Epithelial cell of proximal tubule (primary cell): Measurements from ENCODE around the gene CISD1. TPM values are rescaled to one million over a fixed set of nuclear protein-coding genes. Genes with fewer than 3 reads are reported as not detected.

ENCODE experiments used
- DNase-seq: peaks from one replicate; pipeline ENCODE4 v3.0.0-alpha.2; 2011; ENCODE audit warnings: low read depth
- H3K4me3 ChIP-seq: 2 replicates; pipeline ENCODE4 v1.5.1; 2011; ENCODE audit warnings: low read depth, mild to moderate bottlenecking, low read length
- total RNA-seq: library from RNA; depleted of rRNA; stranded (reverse); fragments of >200 nt; gene quantifications from 2 replicates; pipeline ENCODE4 v1.2.3, GENCODE V29; 2015
- TF ChIP-seq, protein P1 (sequence below): conservative IDR thresholded peaks from 2 replicates; pipeline ENCODE4 v1.5.1; 2012; ENCODE audit warnings: low read depth, mild to moderate bottlenecking, low read length

The CISD1 gene
- total RNA-seq, 1 donor from 2014 or later, result 66.4 TPM

DNA sequence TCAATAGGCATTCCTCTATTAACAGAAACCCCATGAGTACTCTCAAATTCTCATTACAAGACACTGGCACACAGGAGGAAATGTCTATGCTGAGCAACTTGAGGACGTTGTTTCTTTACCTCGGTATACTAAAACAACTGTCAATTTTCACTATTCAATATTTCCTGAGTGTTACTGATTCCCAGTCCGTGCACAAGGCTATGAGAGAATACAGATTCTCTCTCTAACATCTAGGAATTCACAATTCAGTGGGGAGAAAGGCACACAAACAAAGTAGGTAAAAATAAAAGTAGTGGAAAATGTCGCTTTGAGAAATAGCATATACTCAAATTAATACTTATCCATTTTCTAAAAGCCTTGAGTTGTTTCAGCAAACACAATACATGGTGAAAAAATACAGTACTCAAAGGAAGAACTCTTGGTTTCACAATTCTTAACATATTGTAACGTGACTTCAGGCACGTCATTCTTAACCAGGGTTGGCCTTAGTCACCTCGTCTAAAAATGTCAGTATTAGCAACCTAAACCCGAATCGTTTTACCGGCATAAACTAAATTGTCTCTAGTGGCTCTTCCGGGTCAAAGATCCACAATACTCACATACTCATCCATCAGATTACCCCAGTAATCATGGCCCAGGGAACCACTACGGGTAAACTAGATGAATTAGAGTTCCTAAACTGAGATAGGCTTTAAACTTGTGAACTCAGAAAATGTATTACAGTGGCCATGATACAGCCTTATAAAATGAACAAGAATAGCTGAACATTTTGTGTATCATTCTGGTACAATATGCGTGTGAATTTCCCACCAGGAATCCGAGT lies 2.7 kb upstream of the CISD1 start:
- peak overlapping the region; percentile 65 for H3K4me3 ChIP-seq
- DNase-seq, result no peak
- TF ChIP-seq, protein P1, sequence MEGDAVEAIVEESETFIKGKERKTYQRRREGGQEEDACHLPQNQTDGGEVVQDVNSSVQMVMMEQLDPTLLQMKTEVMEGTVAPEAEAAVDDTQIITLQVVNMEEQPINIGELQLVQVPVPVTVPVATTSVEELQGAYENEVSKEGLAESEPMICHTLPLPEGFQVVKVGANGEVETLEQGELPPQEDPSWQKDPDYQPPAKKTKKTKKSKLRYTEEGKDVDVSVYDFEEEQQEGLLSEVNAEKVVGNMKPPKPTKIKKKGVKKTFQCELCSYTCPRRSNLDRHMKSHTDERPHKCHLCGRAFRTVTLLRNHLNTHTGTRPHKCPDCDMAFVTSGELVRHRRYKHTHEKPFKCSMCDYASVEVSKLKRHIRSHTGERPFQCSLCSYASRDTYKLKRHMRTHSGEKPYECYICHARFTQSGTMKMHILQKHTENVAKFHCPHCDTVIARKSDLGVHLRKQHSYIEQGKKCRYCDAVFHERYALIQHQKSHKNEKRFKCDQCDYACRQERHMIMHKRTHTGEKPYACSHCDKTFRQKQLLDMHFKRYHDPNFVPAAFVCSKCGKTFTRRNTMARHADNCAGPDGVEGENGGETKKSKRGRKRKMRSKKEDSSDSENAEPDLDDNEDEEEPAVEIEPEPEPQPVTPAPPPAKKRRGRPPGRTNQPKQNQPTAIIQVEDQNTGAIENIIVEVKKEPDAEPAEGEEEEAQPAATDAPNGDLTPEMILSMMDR, result no peak

DNA sequence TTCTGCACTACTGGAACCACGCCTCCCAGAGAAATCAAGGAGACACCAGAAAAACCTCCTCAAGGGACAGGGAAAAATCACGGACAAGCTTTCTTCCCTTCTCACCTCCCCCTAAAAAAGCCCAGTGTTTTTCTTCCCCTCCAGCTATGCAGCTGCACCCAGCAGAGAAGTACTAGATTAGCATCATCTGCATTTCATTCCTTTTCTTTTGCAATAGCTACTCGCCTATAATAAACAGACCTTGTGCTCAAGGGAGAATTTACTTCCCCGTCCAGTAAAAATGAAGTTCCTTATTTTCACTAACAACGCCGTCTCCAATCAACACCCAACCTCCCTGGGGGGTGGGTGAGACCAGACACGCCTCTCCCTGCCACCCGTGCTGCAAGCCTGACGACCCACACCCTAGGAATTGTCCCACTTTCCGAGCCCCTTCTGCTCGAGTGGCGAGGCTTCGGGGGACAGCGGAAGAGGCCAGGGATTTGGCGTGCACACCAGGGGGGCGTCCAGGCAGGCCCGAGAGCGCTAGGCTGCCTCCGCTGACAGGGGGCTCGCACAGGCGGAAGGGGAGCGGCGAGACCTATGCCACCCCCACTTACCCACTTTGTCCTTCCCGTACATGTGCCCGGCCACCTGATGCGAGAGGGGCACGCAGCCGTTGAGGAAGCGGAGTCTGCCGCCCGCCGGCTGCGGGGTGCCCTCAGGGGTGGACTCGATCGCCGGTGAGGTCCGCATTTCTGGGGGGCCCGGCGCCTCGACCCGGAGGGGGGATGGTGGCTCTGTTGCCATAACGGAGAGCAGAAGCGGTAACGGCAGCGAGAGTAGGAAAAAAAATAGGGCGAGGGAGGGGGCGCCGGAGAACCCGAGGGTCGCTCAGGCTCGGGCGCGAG lies 1.9 kb upstream of the CISD1 start:
- DNase-seq, result no peak

DNA sequence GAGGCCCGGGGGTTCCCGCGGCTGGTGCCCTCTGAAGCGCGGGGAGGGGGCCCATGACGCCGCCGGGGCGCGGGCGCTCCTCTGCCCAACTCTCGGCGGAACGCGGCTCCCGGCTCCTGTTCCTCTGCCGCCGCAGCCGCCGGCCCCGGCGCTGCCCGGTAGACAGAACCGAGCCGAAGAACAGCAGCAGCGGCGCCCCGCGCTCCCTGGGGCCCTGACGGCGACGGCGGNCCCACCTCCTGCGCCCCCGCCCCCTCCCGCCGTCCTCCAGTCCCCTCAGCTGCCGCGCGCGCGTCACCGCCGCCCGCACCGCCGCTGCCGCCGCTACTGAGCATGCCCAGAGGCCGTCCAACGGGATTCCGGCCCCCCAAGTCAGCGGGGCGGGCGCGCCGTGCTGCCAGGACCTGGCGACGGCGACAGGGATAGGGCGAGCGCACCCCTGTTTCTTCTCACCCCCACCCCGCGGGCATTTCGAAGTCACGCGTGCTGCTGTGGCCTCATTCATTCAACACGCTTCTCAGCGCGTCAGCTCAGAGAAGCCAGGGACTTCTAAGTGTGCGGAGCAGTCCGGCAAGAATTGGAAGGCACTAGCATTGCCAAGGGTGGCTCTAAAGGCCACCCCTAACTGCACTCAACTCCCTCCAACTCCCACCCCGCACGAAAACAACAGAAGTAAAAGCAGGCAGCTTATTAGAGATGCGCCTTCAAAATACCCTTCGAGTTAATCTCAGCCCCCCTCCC lies 1.1 kb upstream of the CISD1 start, which contains the start of gene IPMK:
IPMK (minus strand) TSS at position 182 of the 741 bp plus-strand sequence. CDS start 283 bp downstream, outside the sequence.
- TF ChIP-seq, protein P1, result no peak
- peak within 1 kb of the TSS; percentile 65 for H3K4me3 ChIP-seq
- DNase-seq, result no peak

More for the DNA sequence above, 1.9 kb upstream of the CISD1 start:
- TF ChIP-seq, protein P1, result no peak
- H3K4me3 ChIP-seq, result peak overlapping the region; percentile 65

DNA sequence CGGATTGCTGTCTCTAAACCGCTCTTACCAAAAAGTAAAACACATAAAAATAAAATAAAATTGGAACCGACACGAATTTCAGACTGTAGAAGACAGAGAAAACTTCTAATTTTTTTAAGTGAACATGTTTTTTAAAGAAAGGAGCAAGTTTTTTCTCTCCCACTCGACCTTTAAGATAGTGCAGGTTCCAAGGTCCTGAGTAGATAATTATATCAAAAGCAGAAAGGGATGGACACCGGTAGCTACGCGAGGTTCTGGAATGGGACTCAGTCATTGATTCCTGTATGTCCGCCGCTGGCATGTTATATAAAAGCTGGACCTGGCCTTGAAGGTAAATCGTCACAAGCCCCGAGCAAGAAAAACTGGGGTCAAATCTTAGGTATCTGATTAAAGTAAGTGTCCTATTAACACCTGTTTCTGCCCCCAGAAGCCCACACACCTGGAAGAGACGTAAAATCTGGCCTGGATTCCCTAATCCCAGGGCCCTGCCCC lies 462 bp upstream of the CISD1 start:
- TF ChIP-seq, protein P1, result no peak
- H3K4me3 ChIP-seq, result peak overlapping the region; percentile 65
- no peak for DNase-seq

DNA sequence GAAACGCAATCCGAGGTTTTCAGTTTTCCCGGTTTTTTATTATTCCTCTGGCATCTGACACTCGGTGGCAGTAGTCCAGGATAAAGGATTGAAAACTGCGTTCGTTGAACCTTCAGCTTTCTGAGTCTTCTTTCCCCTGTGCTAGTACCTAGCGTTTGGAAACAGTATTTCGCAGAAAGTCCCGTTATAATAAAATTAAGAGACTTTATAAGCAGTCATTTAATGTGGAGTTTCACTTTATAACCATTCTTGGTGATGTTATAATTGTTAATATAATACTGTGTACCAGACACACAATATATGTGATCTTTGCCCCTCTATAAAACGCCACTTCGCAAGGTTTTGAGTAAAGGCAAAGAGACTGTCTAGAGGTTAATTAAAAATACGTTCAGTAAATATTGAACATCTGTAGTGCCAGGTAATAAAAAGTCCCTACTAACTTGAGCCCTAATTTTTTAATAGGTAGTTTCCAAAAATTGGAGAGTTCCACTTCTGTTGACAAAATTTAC lies 874 bp downstream of the CISD1 start:
- H3K4me3 ChIP-seq, result peak overlapping the region; percentile 65
- no peak for DNase-seq
- TF ChIP-seq, protein P1, result no peak

DNA sequence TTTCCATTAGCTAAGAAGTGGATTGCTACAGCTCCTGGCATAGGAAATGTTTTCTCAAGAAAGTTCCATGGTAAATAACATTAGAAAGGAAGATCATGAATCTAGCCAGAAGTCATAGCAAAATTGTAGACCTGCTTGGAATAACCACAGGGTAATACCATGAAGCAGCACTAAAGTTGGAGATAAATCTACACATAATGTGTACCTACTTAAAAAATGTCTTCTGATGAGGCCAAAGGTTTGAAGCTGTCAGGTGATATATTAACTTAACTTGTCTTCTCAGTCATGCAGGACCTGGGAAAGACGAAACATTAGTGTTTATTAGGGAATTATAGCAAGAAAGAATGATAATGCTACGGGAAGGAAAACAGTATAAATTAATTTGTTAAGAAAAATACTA lies 6.3 kb downstream of the CISD1 start:
- H3K4me3 ChIP-seq, result peak overlapping the region; percentile 31
- no peak for DNase-seq

More for the DNA sequence above, 6.3 kb downstream of the CISD1 start:
- TF ChIP-seq, protein P1, result no peak
